GM18507 (cell line): ENCODE results near the gene UBR2.
"Not testable (repeated sequence)": the region's sequence is repeated elsewhere in the genome, so short reads cannot be mapped to it uniquely, and the experiment has no call there.

Source experiments
- DNase-seq: peaks from one replicate; pipeline ENCODE4 v3.0.0; 2011; ENCODE audit warnings: low read depth; ENCODE audit not compliant: insufficient read length; ENCODE audit errors: extremely low spot score
- FAIRE-seq: peaks from 2 replicates; lab custom pipeline; 2011; peaks lifted over from hg19 to GRCh38; lab: Jason Lieb, UNC

Gene UBR2

GRCh38 chr6:42551217-42551616 is 12.6 kb upstream of the UBR2 start:
- FAIRE-seq = no peak
- DNase-seq = no peak

DNA sequence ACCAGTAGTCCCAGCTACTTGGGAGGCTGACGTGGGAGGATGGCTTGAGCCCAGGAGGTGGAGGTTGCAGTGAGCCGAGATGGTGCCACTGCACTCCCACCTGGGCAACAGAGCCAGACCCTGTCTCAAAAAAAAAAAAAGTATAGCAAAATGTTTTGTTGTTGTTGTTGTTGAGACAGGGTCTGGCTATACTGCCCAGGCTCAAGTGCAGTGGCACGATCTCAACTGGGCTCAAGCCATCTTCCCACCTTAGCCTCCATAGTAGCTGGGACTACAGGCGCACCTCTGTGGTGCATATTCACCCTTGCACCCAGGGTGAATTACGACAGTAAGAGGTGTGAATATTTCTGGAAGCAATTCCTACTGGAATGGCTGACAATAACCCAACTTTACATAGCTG is 11.4 kb upstream of the UBR2 start:
- DNase-seq (no peak), FAIRE-seq (no peak)

DNA sequence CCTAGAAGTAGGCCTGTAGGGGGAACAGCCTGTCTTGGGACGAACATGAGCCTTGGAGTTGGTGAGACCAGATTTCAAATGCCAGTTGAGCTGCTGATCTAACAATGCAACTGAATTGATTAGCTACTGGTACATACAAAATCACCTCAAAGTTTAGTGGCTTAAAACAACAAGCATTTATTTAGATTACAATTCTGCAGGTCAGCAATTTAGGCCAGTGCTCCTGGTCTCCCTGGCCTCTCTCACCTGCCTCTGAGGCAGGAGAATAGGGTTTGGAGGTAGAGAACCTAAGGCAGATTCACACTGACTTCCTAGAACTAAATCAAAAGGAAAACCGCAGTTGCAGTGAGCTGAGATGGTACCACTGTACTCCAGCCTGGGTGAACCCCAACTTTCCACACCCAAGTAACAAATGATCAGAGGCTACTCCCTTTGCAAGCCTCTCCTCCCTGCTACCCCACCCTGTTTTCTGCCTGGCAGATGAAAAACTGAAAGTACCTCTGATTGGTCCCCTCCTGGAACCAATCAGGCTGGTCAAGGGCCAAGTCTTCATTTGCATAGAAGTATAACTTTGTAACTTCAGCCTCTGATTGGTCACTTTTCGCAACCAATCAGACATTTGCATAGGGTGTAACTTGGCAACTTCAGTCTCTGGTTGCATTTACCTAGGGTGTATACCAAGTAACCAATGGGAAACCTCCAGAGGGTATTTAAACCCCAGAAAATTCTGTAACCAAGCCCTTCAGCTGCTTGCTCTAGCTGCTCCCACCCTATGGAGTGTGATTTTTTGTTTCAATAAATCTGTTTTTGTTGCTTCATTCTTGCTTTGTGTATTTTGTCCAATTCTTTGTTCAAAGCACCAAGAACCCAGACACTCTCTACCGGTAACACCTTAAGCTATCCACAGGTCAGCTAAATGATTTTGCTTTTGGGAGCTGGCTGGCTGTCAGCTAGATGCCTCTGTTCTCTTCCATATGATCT is 8.1 kb upstream of the UBR2 start:
- DNase-seq = no peak
- FAIRE-seq = no peak

DNA sequence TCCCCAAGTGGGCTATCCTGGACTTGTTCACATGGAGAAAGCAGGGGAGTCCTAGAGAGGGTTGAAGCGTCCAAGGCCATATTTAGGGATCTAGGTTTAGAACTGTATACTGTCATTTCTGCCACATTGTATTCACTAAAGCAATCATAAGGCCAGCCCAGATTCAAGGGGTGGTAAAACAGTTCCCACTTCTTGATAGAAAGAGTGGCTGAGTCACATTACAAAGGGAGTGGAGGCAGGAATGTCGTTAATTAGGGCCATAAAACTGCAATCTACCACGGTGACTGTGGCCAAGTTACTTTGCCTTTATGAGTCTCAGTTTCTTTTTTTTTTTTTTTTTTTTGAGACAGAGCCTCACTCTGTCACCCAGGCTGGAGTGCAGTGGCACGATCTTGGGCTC is 7.4 kb upstream of the UBR2 start:
- FAIRE-seq = no peak
- no peak for DNase-seq

DNA sequence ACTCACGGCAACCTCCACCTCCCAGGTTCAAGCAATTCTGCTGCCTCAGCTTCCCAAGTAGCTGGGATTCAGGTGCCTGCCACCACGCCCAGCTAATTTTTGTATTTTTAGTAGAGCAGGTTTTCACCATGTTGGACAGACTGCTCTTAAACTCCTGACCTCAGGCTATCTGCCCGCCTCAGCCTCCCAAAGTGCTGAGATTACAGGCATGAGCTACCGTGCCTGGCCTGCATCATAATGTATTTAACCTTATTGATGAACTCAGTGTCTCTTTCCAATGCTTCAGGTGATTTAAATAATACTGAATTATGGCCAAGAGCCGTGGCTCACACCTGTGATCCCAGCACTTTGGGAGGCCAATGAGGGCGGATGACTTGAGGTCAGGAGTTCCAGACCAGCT is 4.6 kb upstream of the UBR2 start:
- FAIRE-seq, DNase-seq: not testable (repeated sequence)

GRCh38 chr6:42561986-42562385 is 1.8 kb upstream of the UBR2 start:
- FAIRE-seq = no peak
- DNase-seq = no peak

DNA sequence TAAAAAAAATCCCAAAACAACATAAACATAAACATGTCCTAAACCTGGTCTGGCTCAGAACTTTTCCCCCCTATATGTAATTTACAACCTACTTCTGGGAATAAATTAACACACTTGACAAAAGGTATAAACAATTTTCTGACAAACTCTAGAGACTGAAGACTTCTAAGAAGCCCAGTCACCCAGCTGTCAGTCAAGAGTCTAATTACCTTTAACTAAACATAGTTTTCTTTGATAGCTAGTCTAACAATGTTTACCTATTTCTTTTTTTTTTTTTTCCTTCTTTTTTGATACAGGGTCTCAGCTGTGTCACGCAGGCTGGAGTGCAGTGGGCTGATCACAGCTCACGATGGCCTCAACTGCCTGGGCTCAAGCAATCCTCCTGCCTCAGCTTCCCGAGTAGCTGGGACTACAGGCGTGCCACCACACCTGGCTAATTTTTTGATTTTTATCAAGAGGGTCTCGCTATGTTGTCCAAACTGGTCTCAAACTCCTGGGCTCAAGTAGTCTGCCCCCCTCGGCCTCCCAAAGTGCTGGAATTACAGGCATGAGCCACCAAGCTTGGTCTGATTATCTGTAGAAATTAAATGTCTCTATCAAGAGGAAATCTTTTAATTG is 932 bp upstream of the UBR2 start:
- FAIRE-seq (no peak), DNase-seq (no peak)

DNA sequence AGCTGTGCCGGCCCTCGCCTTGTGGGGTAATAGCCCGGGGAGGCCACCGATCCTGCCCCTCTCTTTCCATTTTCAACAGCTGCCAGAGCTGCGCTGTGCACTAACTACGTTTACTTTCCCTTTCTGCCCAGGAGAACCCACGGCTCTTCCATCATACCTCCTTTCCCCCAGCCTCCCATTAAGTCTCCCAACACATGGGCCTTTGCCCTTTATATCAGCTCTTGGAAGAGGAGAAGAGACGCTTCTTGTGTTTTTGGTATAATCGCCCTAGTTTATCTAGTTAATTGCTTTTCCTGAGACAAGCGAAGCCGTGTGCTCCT is 637 bp downstream of the UBR2 start:
- FAIRE-seq (no peak), DNase-seq (no peak)

DNA sequence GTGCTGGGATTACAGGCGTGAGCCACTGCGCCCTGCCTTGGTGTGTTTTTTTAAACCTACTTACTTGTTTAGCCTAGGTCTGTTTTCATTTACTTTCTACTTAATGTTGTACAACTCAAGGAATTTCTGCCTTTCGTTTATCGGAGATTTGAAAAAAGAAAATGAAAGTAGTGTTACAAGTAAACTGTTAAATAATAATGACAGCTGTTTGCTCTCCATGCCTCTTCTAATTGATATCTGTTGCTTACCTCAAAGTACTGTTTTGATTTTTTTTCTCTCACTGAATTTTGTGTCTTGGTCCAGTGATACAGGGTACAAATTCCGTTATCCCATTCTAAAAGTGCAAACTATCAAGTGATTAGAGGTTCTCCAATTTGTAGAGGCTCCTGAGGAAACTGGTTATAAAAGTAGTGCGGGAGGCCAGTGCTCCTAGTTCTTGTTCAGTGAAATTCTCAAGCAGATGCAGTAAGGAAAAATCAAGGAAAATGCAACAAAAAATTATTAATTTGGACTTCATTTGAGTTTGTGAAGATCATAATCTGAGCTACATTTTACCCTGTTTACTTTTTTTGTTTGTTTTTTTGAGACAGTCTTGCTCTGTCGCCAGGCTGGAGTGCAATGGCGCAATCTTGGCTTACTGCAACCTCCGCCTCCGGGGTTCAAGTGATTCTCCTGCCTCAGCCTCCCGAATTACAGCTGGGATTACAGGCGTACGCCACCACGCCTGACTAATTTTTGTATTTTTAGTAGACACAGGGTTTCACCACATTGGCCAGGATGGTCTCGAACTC is 2.2 kb downstream of the UBR2 start:
- peak; percentile 39 for FAIRE-seq
- no peak for DNase-seq

GRCh38 chr6:42566614-42567208 is 2.9 kb downstream of the UBR2 start:
- no peak for FAIRE-seq
- no peak for DNase-seq

DNA sequence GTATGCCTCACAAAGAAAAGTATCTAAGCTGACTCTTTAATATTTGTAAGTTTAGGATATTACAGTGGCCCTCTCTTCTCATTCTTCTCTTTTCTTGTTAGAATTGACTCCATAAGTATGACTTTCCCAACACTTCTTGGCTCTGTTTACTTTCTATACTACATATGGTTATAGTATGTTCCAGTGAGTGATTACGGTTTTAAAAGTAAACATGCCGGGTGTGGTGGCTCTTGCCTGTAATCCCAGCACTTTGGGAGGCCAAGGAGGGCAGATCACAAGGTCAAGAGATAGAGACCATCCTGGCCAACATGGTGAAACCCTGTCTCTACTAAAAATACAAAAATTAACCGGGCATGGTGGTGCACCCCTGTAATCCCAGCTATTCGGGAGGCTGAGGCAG is 3.4 kb downstream of the UBR2 start:
- not testable (repeated sequence) for FAIRE-seq, DNase-seq

- FAIRE-seq (peak; percentile 39), DNase-seq (no peak)
Measured at GRCh38 chr6:42569102-42570028, 5.5 kb downstream of the UBR2 start.

- DNase-seq (no peak), FAIRE-seq (no peak)
Measured at GRCh38 chr6:42571611-42572342, 7.9 kb downstream of the UBR2 start.

DNA sequence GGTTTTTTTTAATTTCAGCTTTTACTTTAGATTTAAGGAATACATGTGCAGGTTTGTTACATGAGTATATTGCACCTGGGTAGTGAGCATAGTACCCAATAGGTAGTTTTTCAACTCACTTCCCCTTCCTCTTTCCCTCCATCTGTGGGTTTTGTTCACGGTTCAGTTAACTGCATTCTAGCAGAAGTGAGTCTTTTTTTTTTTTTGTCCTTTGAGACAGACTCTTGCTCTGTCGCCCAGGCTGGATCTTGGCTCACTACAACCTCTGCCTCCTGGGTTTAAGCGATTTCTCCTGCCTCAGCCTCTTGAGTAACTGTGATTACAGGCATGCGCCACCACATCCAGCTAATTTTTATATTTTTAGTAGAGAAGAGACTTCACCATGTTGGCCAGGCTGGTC is 8.7 kb downstream of the UBR2 start:
- DNase-seq = no peak

GRCh38 chr6:42576538-42576937 is 12.7 kb downstream of the UBR2 start:
- FAIRE-seq, DNase-seq: not testable (repeated sequence)

More for the DNA sequence above, 8.7 kb downstream of the UBR2 start:
- peak; percentile 89 for FAIRE-seq

DNA sequence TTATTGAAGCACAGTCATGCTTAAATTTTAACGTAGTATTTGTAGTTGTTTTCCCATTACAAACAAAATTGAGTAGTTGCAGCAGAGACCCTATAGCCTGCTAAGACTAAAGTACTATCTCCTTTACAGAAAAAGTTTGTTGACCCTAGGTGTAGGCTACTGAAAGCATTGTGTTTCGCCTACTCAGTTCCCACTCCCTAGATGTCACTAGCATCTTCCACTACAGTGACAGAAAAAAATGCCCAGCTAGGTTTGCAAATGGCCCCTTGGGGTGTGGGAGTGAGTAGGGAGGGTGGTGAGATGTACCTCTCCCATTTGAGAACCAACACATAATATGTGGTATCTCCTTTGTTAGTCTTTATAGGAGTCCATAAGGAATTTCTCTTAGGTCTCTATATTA is 34.5 kb downstream of the UBR2 start:
- FAIRE-seq (no peak), DNase-seq (no peak)

GRCh38 chr6:42599558-42599957 is 35.7 kb downstream of the UBR2 start:
- no peak for DNase-seq
- FAIRE-seq = no peak

DNA sequence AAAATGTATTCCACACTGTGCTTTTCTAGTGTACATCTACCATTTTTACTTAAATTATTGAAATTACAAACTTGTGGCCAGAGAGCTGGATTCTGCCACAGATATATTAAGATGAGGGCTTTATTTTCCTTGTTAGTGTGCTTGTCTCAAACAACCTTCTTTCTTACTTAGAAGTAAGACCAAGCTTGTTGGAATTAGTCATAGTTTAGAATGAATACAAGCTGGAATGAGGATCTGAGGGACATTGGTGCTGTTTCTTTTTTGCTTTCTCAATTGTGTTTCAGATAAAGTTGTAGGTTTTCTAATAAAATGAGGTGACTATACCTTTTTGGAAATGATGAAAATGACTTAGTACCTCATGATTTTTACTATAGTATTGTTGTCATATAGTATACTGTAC is 40.3 kb downstream of the UBR2 start:
- FAIRE-seq (no peak), DNase-seq (no peak)
